ENCODE results near the gene TEX52.

The TEX52 gene

GRCh38 chr12:2826036-2826435, 30.8 kb downstream of the TEX52 start:
- no peak for TF ChIP-seq CTCF (IDR thresholded peaks at IDR 0.05; ENCODE audit: insufficient read depth, low read length, poor library complexity, severe bottlenecking)
- Histone ChIP-seq H3K27me3 (replicated peaks; ENCODE audit: control insufficient read depth, insufficient read depth, low read length) (no peaks in the 10 kb centered on the region), H3K36me3 (ENCODE audit: control insufficient read depth, insufficient read depth, low read length) (peaks cover 41% of the 10 kb centered on the region), H3K4me3 (replicated peaks; ENCODE audit: low read depth, low read length) (no peak overlapping the region)
- no peak for DNase-seq (ENCODE audit: extremely low read depth, insufficient read length)

GRCh38 chr12:2825132-2825531, 31.7 kb downstream of the TEX52 start:
- TF ChIP-seq CTCF (IDR thresholded peaks at IDR 0.05; ENCODE audit: insufficient read depth, low read length, poor library complexity, severe bottlenecking), result no peak
- no peak for DNase-seq (ENCODE audit: extremely low read depth, insufficient read length)
- peaks cover 43% of the 10 kb centered on the region for H3K36me3 ChIP-seq (ENCODE audit: control insufficient read depth, insufficient read depth, low read length)

GRCh38 chr12:2824541-2824940, 32.3 kb downstream of the TEX52 start:
- DNase-seq (ENCODE audit: extremely low read depth, insufficient read length), result no peak
- peaks cover 46% of the 10 kb centered on the region for H3K36me3 ChIP-seq (ENCODE audit: control insufficient read depth, insufficient read depth, low read length)
- TF ChIP-seq CTCF (IDR thresholded peaks at IDR 0.05; ENCODE audit: insufficient read depth, low read length, poor library complexity, severe bottlenecking), result no peak

More at GRCh38 chr12:2825132-2825531, 31.7 kb downstream of the TEX52 start:
- Histone ChIP-seq H3K27me3 (replicated peaks; ENCODE audit: control insufficient read depth, insufficient read depth, low read length) (no peaks in the 10 kb centered on the region), H3K4me3 (replicated peaks; ENCODE audit: low read depth, low read length) (no peak overlapping the region)

GRCh38 chr12:2823483-2823882, 33.4 kb downstream of the TEX52 start:
- DNase-seq (ENCODE audit: extremely low read depth, insufficient read length), result no peak
- Histone ChIP-seq H3K4me3 (replicated peaks; ENCODE audit: low read depth, low read length) (no peak overlapping the region), H3K27me3 (replicated peaks; ENCODE audit: control insufficient read depth, insufficient read depth, low read length) (no peaks in the 10 kb centered on the region), H3K36me3 (ENCODE audit: control insufficient read depth, insufficient read depth, low read length) (peaks cover 46% of the 10 kb centered on the region)
- no peak for TF ChIP-seq CTCF (IDR thresholded peaks at IDR 0.05; ENCODE audit: insufficient read depth, low read length, poor library complexity, severe bottlenecking)

More at GRCh38 chr12:2824541-2824940, 32.3 kb downstream of the TEX52 start:
- no peak overlapping the region for H3K4me3 ChIP-seq (replicated peaks; ENCODE audit: low read depth, low read length)
- H3K27me3 ChIP-seq (replicated peaks; ENCODE audit: control insufficient read depth, insufficient read depth, low read length), result no peaks in the 10 kb centered on the region

- Histone ChIP-seq H3K4me3 (replicated peaks; ENCODE audit: low read depth, low read length) (no peak overlapping the region), H3K27me3 (replicated peaks; ENCODE audit: control insufficient read depth, insufficient read depth, low read length) (no peaks in the 10 kb centered on the region), H3K36me3 (ENCODE audit: control insufficient read depth, insufficient read depth, low read length) (peaks cover 42% of the 10 kb centered on the region)
- no peak for TF ChIP-seq CTCF (IDR thresholded peaks at IDR 0.05; ENCODE audit: insufficient read depth, low read length, poor library complexity, severe bottlenecking)
- DNase-seq (ENCODE audit: extremely low read depth, insufficient read length), result no peak
These were observed 36.4 kb downstream of the TEX52 start for GRCh38 chr12:2820432-2820831.

- Histone ChIP-seq H3K27me3 (replicated peaks; ENCODE audit: control insufficient read depth, insufficient read depth, low read length) (no peaks in the 10 kb centered on the region), H3K4me3 (replicated peaks; ENCODE audit: low read depth, low read length) (no peak overlapping the region), H3K36me3 (ENCODE audit: control insufficient read depth, insufficient read depth, low read length) (peaks cover 38% of the 10 kb centered on the region)
- DNase-seq (ENCODE audit: extremely low read depth, insufficient read length), result no peak
- TF ChIP-seq CTCF (IDR thresholded peaks at IDR 0.05; ENCODE audit: insufficient read depth, low read length, poor library complexity, severe bottlenecking), result no peak
These were observed 37.0 kb downstream of the TEX52 start for GRCh38 chr12:2819810-2820209.

All from GM06990 (cell line).